GM19438 (cell line): ENCODE measurements around the gene FAM131B.
"Not testable (repeated sequence)": the region's sequence is repeated elsewhere in the genome, so short reads cannot be mapped to it uniquely, and the experiment has no call there.

Source experiments
- ATAC-seq: cut with Tn5 transposase; IDR thresholded peaks from one replicate; pipeline ENCODE4 v1.9.1; 2021; ENCODE audit warnings: low read depth; ENCODE audit not compliant: unreplicated experiment

FAM131B gene

GRCh38 chr7:143362131-143363015, at the start of gene FAM131B:
Gene FAM131B, minus strand, starts transcription at chr7:143362713. Its CDS starts 110 bp downstream, at chr7:143362603.
- peak; percentile 50 for ATAC-seq

GRCh38 chr7:143411976-143412708, 49.6 kb upstream of the FAM131B start:
- ATAC-seq = no peak

GRCh38 chr7:143410521-143411004, 48.0 kb upstream of the FAM131B start:
- ATAC-seq = no peak

- no peak for ATAC-seq
Measured at GRCh38 chr7:143408686-143409561, 46.4 kb upstream of the FAM131B start, which contains the start of gene EPHA1. Gene EPHA1, minus strand, starts transcription at chr7:143408856. Its CDS starts 51 bp downstream, at chr7:143408805.

- no peak for ATAC-seq
Measured at GRCh38 chr7:143408252-143408685, 45.8 kb upstream of the FAM131B start.

GRCh38 chr7:143407287-143408251, 45.1 kb upstream of the FAM131B start:
- ATAC-seq = no peak

- no peak for ATAC-seq
Measured at GRCh38 chr7:143406002-143406357, 43.5 kb upstream of the FAM131B start.

GRCh38 chr7:143405173-143406001, 42.9 kb upstream of the FAM131B start:
- no peak for ATAC-seq

GRCh38 chr7:143402233-143402632, 39.7 kb upstream of the FAM131B start:
- ATAC-seq = not testable (repeated sequence)

GRCh38 chr7:143401265-143401664, 38.8 kb upstream of the FAM131B start:
- no peak for ATAC-seq

- no peak for ATAC-seq
Measured at GRCh38 chr7:143399642-143400041, 37.1 kb upstream of the FAM131B start.

- no peak for ATAC-seq
Measured at GRCh38 chr7:143399151-143399550, 36.6 kb upstream of the FAM131B start.

GRCh38 chr7:143398616-143399015, 36.1 kb upstream of the FAM131B start:
- ATAC-seq = no peak

GRCh38 chr7:143397710-143398530, 35.4 kb upstream of the FAM131B start:
- ATAC-seq = no peak

- no peak for ATAC-seq
Measured at GRCh38 chr7:143396625-143397556, 34.4 kb upstream of the FAM131B start.

- no peak for ATAC-seq
Measured at GRCh38 chr7:143396182-143396581, 33.7 kb upstream of the FAM131B start.
